ENCODE measurements around the gene PTCD1. TPM values are rescaled to one million over a fixed set of nuclear protein-coding genes. Genes with fewer than 3 reads are reported as not detected.
"Not testable (repeated sequence)": the region's sequence is repeated elsewhere in the genome, so short reads cannot be mapped to it uniquely, and the experiment has no call there.

Gene PTCD1
- total RNA-seq, 1 donor from 2014 or later, result 6.1 TPM

GRCh38 chr7:99380823-99381663, 57.6 kb downstream of the PTCD1 start:
- Histone ChIP-seq H3K9me3 (no peaks in the 10 kb centered on the region), H3K4me1 (peaks cover 41% of the 10 kb centered on the region), H3K27ac (peak overlapping the region; percentile 79), H3K27me3 (no peaks in the 10 kb centered on the region), H3K36me3 (peaks cover 0 to 6% of the 10 kb centered on the region in 2 donors), H3K4me3 (no peak overlapping the region)
- DNase-seq (ENCODE audit: extremely low spot score in 2 of 2), result no peak
- no peak for TF ChIP-seq CTCF (IDR thresholded peaks at IDR 0.05)
- TF ChIP-seq POLR2AphosphoS5 (IDR thresholded peaks at IDR 0.05; ENCODE audit: insufficient read depth in 1 of 2, low read depth in 1 of 2), result no peak
- no peak for TF ChIP-seq POLR2A (IDR thresholded peaks at IDR 0.05)
- intact Hi-C loops (cut with DNase I), result no loop called here

DNA sequence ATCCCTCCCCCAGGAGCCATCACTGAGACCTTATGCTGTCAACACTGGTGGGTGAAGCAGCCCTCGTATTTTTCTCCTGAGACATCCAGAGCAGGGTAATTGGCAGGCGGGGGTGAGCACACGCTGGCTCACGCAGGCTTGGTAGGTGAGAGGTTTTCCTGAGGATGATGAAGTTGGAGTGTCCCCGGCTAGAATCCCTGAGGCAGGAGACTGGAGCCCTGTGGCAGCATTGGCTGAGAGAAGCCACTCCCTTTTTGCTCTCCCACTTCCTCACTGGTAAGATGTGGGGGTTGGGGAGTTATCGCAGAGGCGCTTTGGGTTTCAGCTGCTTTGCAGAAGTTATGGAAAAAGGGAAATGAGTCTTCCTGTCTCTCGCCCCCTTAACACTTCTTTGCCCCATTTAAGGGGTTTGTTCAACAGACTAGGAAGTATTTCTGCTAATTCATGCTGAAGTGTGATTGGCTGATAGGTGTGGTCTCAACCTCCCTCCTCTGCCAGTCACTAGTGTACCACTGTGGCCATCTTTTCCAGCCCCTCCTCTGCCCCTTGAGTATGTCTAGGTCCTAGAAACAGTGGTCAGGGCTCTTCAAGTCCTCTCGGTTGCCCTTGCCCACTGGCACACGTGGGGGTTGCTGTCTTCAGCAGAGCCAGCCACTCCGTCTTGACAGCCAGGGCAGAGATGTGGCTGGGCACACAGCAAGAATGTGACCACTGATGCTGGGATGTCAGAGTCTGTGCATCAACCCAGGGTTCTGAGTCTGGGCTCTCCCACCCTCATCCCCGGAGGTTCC, 58.4 kb downstream of the PTCD1 start:
- intact Hi-C loops (cut with DNase I), result no loop called here
- H3K4me3 ChIP-seq, result peak overlapping the region in 1 of 2 donors; percentile 1
- no peak for DNase-seq (ENCODE audit: extremely low spot score in 2 of 2)
- TF ChIP-seq POLR2AphosphoS5 (IDR thresholded peaks at IDR 0.05; ENCODE audit: insufficient read depth in 1 of 2, low read depth in 1 of 2) (no peak), POLR2A (IDR thresholded peaks at IDR 0.05) (no peak), CTCF (IDR thresholded peaks at IDR 0.05) (no peak)
- peaks cover 0 to 5% of the 10 kb centered on the region in 2 donors for H3K36me3 ChIP-seq
- peak overlapping the region; percentile 79 for H3K27ac ChIP-seq
- H3K4me1 ChIP-seq, result peaks cover 48% of the 10 kb centered on the region
- H3K9me3 ChIP-seq, result no peaks in the 10 kb centered on the region
- no peaks in the 10 kb centered on the region for H3K27me3 ChIP-seq

- Histone ChIP-seq H3K4me3 (peak overlapping the region in 1 of 2 donors; percentile 1), H3K4me1 (peaks cover 48% of the 10 kb centered on the region), H3K27ac (peak overlapping the region; percentile 79)
- H3K9me3 ChIP-seq; H3K36me3 ChIP-seq; H3K27me3 ChIP-seq; DNase-seq (ENCODE audit: extremely low spot score in 2 of 2); intact Hi-C loops (cut with DNase I): not testable (repeated sequence)
These were observed 58.9 kb downstream of the PTCD1 start for GRCh38 chr7:99379693-99380031.

- no peak for DNase-seq (ENCODE audit: extremely low spot score in 2 of 2)
- peaks cover 48% of the 10 kb centered on the region for H3K4me1 ChIP-seq
- H3K36me3 ChIP-seq, result peaks cover 0 to 5% of the 10 kb centered on the region in 2 donors
- intact Hi-C loops (cut with DNase I), result no loop called here
- TF ChIP-seq POLR2A (IDR thresholded peaks at IDR 0.05) (no peak), POLR2AphosphoS5 (IDR thresholded peaks at IDR 0.05; ENCODE audit: insufficient read depth in 1 of 2, low read depth in 1 of 2) (peak in 1 of 2 donors; percentile 83), CTCF (IDR thresholded peaks at IDR 0.05) (peak in 1 of 3 experiments; percentile 19)
- peak overlapping the region; percentile 79 for H3K27ac ChIP-seq
- peak overlapping the region in 1 of 2 donors; percentile 1 for H3K4me3 ChIP-seq
- H3K9me3 ChIP-seq, result no peaks in the 10 kb centered on the region
- no peaks in the 10 kb centered on the region for H3K27me3 ChIP-seq
These were observed 59.5 kb downstream of the PTCD1 start for GRCh38 chr7:99379043-99379577.

DNA sequence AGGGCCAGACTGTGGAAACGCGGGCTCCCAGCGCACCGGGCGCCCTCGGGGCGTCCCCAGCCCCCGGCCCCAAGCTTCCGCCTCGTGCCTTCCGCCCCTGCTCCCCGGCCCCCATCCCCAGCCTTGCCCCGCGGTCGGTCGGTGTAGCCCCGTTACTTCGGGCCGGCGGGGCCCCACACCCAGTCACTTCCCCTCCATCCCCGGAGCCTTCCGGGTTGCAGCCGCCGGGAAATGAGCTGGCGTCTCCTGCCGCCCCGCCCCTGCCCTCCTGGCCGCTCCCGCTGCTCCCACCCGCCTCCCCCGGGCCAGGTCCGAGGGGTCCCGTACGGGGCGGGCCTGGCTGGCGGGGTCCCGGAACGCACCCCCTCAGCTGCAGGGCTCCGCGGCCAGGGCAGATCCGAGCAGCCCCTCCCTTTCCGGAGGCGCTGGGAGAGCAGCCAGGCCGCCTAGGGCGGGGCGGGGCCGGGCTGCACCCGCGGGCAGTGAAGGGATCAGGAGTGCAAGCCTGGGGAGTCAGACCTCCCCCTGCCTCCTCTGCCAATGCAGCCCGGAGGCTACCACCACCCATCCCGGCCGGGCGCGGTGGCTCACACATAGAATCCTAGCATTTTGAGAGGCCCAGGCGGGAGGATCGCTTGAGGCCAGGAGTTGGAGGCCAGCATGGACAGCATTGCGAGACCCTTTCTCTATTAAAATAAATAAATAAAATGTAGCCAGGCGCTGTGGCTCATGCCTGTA, 63.4 kb downstream of the PTCD1 start:
- Histone ChIP-seq H3K27ac (peak overlapping the region; percentile 84), H3K4me3 (peak overlapping the region; percentile 90 to 97), H3K9me3 (no peaks in the 10 kb centered on the region), H3K36me3 (peaks cover 0 to 5% of the 10 kb centered on the region in 2 donors), H3K4me1 (peaks cover 35% of the 10 kb centered on the region), H3K27me3 (no peaks in the 10 kb centered on the region)
- intact Hi-C loops (cut with DNase I), result no loop called here
- DNase-seq (ENCODE audit: extremely low spot score in 2 of 2), result no peak
- TF ChIP-seq POLR2AphosphoS5 (IDR thresholded peaks at IDR 0.05; ENCODE audit: insufficient read depth in 1 of 2, low read depth in 1 of 2), result peak in 1 of 2 donors; percentile 58
- TF ChIP-seq CTCF (IDR thresholded peaks at IDR 0.05), result no peak

All from vagina (tissue), 2 donors.